ENCODE data around the gene PCNT.
"Not testable (repeated sequence)": the region's sequence is repeated elsewhere in the genome, so short reads cannot be mapped to it uniquely, and the experiment has no call there.

Gene PCNT

GRCh38 chr21:46427516-46427915 lies 103.6 kb downstream of the PCNT start:
- no peak for DNase-seq (ENCODE audit: low read depth in 2 of 2)

- no peak for DNase-seq (ENCODE audit: low read depth in 2 of 2)
Measured at GRCh38 chr21:46428286-46428685, 104.3 kb downstream of the PCNT start.

- DNase-seq (ENCODE audit: low read depth in 2 of 2) = no peak
Measured at GRCh38 chr21:46428987-46429710, 105.2 kb downstream of the PCNT start.

GRCh38 chr21:46429754-46430681 lies 106.1 kb downstream of the PCNT start:
- no peak for DNase-seq (ENCODE audit: low read depth in 2 of 2)

GRCh38 chr21:46431448-46431847 lies 107.5 kb downstream of the PCNT start:
- DNase-seq (ENCODE audit: low read depth in 2 of 2) = no peak

GRCh38 chr21:46431884-46432488 lies 108.0 kb downstream of the PCNT start:
- DNase-seq (ENCODE audit: low read depth in 2 of 2) = no peak

- DNase-seq (ENCODE audit: low read depth in 2 of 2) = not testable (repeated sequence)
Measured at GRCh38 chr21:46433116-46433515, 109.2 kb downstream of the PCNT start.

- no peak for DNase-seq (ENCODE audit: low read depth in 2 of 2)
Measured at GRCh38 chr21:46434322-46434958, 110.5 kb downstream of the PCNT start.

GRCh38 chr21:46435786-46436227 lies 111.9 kb downstream of the PCNT start:
- DNase-seq (ENCODE audit: low read depth in 2 of 2) = no peak

GRCh38 chr21:46436621-46437020 lies 112.7 kb downstream of the PCNT start:
- no peak for DNase-seq (ENCODE audit: low read depth in 2 of 2)

- no peak for DNase-seq (ENCODE audit: low read depth in 2 of 2)
Measured at GRCh38 chr21:46437096-46437498, 113.1 kb downstream of the PCNT start.

- DNase-seq (ENCODE audit: low read depth in 2 of 2) = no peak
Measured at GRCh38 chr21:46437511-46437910, 113.6 kb downstream of the PCNT start.

- DNase-seq (ENCODE audit: low read depth in 2 of 2) = no peak
Measured at GRCh38 chr21:46438241-46438640, 114.3 kb downstream of the PCNT start.

- no peak for DNase-seq (ENCODE audit: low read depth in 2 of 2)
Measured at GRCh38 chr21:46439906-46440305, 116.0 kb downstream of the PCNT start.

GRCh38 chr21:46441331-46441730 lies 117.4 kb downstream of the PCNT start:
- no peak for DNase-seq (ENCODE audit: low read depth in 2 of 2)

- no peak for DNase-seq (ENCODE audit: low read depth in 2 of 2)
Measured at GRCh38 chr21:46441961-46442498, 118.1 kb downstream of the PCNT start.

GRCh38 chr21:46442938-46443337 lies 119.0 kb downstream of the PCNT start:
- DNase-seq (ENCODE audit: low read depth in 2 of 2) = no peak

GRCh38 chr21:46443910-46444309 lies 120.0 kb downstream of the PCNT start:
- DNase-seq (ENCODE audit: low read depth in 2 of 2) = no peak

- DNase-seq (ENCODE audit: low read depth in 2 of 2) = no peak
Measured at GRCh38 chr21:46448108-46448507, 124.2 kb downstream of the PCNT start.

- DNase-seq (ENCODE audit: low read depth in 2 of 2) = not testable (repeated sequence)
Measured at GRCh38 chr21:46448855-46449254, 124.9 kb downstream of the PCNT start.

- DNase-seq (ENCODE audit: low read depth in 2 of 2) = no peak
Measured at GRCh38 chr21:46452710-46453109, 128.8 kb downstream of the PCNT start.

GRCh38 chr21:46454142-46454541 lies 130.2 kb downstream of the PCNT start:
- no peak for DNase-seq (ENCODE audit: low read depth in 2 of 2)

Measured in stimulated activated CD4-positive, alpha-beta T cell treated with anti-CD3 and anti-CD28 coated beads, Interleukin-1b, Interleukin-23, amount 100 ng/mL, for 1 hour (primary cell).